Measurements from ENCODE around the gene SLC12A7.
"Not testable (repeated sequence)": the region's sequence is repeated elsewhere in the genome, so short reads cannot be mapped to it uniquely, and the experiment has no call there.

Gene SLC12A7

GRCh38 chr5:1075555-1075881, 36.3 kb downstream of the SLC12A7 start:
- DNase-seq = no peak

- DNase-seq = no peak
Measured at GRCh38 chr5:1074816-1075554, 36.9 kb downstream of the SLC12A7 start.

- DNase-seq = no peak
Measured at GRCh38 chr5:1074226-1074625, 37.6 kb downstream of the SLC12A7 start.

- no peak for DNase-seq
Measured at GRCh38 chr5:1073239-1074102, 38.4 kb downstream of the SLC12A7 start.

GRCh38 chr5:1069720-1070088, 42.2 kb downstream of the SLC12A7 start:
- no peak for DNase-seq

GRCh38 chr5:1068895-1069719, 42.8 kb downstream of the SLC12A7 start:
- no peak for DNase-seq

- no peak for DNase-seq
Measured at GRCh38 chr5:1068204-1068894, 43.5 kb downstream of the SLC12A7 start.

- DNase-seq = no peak
Measured at GRCh38 chr5:1067141-1068121, 44.4 kb downstream of the SLC12A7 start.

- no peak for DNase-seq
Measured at GRCh38 chr5:1066676-1067075, 45.2 kb downstream of the SLC12A7 start.

- no peak for DNase-seq
Measured at GRCh38 chr5:1065891-1066650, 45.8 kb downstream of the SLC12A7 start.

GRCh38 chr5:1065143-1065750, 46.6 kb downstream of the SLC12A7 start:
- DNase-seq = no peak

- DNase-seq = no peak
Measured at GRCh38 chr5:1064383-1065142, 47.3 kb downstream of the SLC12A7 start.

GRCh38 chr5:1063661-1064382, 48.0 kb downstream of the SLC12A7 start:
- DNase-seq = no peak

- DNase-seq = no peak
Measured at GRCh38 chr5:1062761-1063568, 48.9 kb downstream of the SLC12A7 start.

- no peak for DNase-seq
Measured at GRCh38 chr5:1061916-1062315, 49.9 kb downstream of the SLC12A7 start.

GRCh38 chr5:1061292-1061691, 50.6 kb downstream of the SLC12A7 start:
- DNase-seq = not testable (repeated sequence)

- no peak for DNase-seq
Measured at GRCh38 chr5:1060535-1060981, 51.3 kb downstream of the SLC12A7 start.

GRCh38 chr5:1059884-1060263, 52.0 kb downstream of the SLC12A7 start:
- no peak for DNase-seq

Data from activated CD4-positive, alpha-beta T cell treated with anti-CD3 and anti-CD28 coated beads, Interleukin-2, amount 50 U/mL, for 48 hours (primary cell).